HepG2 (cell line): Measurements from ENCODE around the gene TBX22. TPM values are rescaled to one million over a fixed set of nuclear protein-coding genes. Genes with fewer than 3 reads are reported as not detected.

Experiments used
- ATAC-seq: fragments of 200-7000 bp; cut with Tn5 transposase; 3 replicates; pipeline ENCODE4 v1.9.1; 2020; ENCODE audit warnings: mild to moderate bottlenecking, moderate library complexity
- BruUV-seq: library from RNA; stranded (reverse); fragments of 400-500 nt; replicated peaks from 2 replicates; lab custom pipeline; 2021; lab: Mats Ljungman, UMichigan
- CTCF ChIA-PET: fragments of 300-600 bp; formaldehyde crosslinking; extraction: SDS; loops from one replicate; lab custom pipeline; 2021; ENCODE audit warnings: low total read pairs, inconsistent platforms, low intra/inter-chr PET ratio; lab: Yijun Ruan, JAX
- POLR2A ChIA-PET: fragments of 350-600 bp; sonication (Branson Sonifier 250); formaldehyde crosslinking; loops from one replicate; lab custom pipeline; 2020; ENCODE audit warnings: antibody characterized with exemption, inconsistent platforms; lab: Yijun Ruan, JAX
- DNase-seq: peaks from one replicate; pipeline ENCODE4 v3.0.0-alpha.2; 2015; ENCODE audit warnings: low spot score
- FAIRE-seq: peaks from 3 replicates; lab custom pipeline; 2011; peaks lifted over from hg19 to GRCh38; lab: Jason Lieb, UNC
- H2AFZ ChIP-seq: one replicate; pipeline ENCODE4 v1.6.1; 2011; ENCODE audit warnings: low read length, inconsistent platforms
- H3K27ac ChIP-seq: fragments of 300-600 bp; 3 replicates; pipeline ENCODE4 v1.8.0; 2011; ENCODE audit warnings: mixed run types, mild to moderate bottlenecking, mixed read lengths, low read length, inconsistent platforms; ENCODE audit not compliant: insufficient read depth; ENCODE audit errors: extremely low read length
- H3K27me3 ChIP-seq, 2 experiments: fragments of 200-600 bp in 1 of 2; 2 replicates in 1 of 2; 3 replicates in 1 of 2; pipeline versions ENCODE4 v1.6.0 to v1.8.0; 2011; ENCODE audit warnings: low read length in 2 of 2, mild to moderate bottlenecking in 2 of 2, moderate library complexity in 2 of 2, inconsistent platforms in 1 of 2; ENCODE audit not compliant: insufficient read depth in 2 of 2, control insufficient read depth in 1 of 2
- H3K36me3 ChIP-seq, 2 experiments: fragments of 200-600 bp in 1 of 2; replicated peaks in 1 of 2; 2 replicates in 1 of 2; 3 replicates in 1 of 2; pipeline versions ENCODE4 v1.5.1 to v1.8.0; 2011; ENCODE audit warnings: low read length in 2 of 2, inconsistent platforms in 1 of 2; ENCODE audit not compliant: insufficient read depth in 2 of 2, control insufficient read depth in 1 of 2
- H3K4me1 ChIP-seq: 2 replicates; pipeline ENCODE4 v1.5.1; 2012; ENCODE audit warnings: low read length, inconsistent platforms; ENCODE audit not compliant: insufficient read depth
- H3K4me2 ChIP-seq: 2 replicates; pipeline ENCODE4 v1.6.0; 2011; ENCODE audit warnings: low read depth, low read length, inconsistent platforms
- H3K4me3 ChIP-seq, 3 experiments: fragments of 200-600 bp in 1 of 3; sonication (generic), shearing (Covaris generic) in 1 of 3; replicated peaks in 1 of 3; 2 replicates each; pipeline ENCODE4 v1.5.1; 2011 to 2016; ENCODE audit warnings: low read length in 3 of 3, inconsistent platforms in 2 of 3, low read depth in 2 of 3, mild to moderate bottlenecking in 2 of 3, control low read depth in 1 of 3, mixed read lengths in 1 of 3; ENCODE audit not compliant: insufficient read depth in 1 of 3
- H3K79me2 ChIP-seq: one replicate; pipeline ENCODE4 v1.6.1; 2011; ENCODE audit warnings: low read length, inconsistent platforms; ENCODE audit not compliant: insufficient read depth
- H3K9ac ChIP-seq: 2 replicates; pipeline ENCODE4 v1.6.0; 2011; ENCODE audit warnings: mild to moderate bottlenecking, low read depth, low read length, inconsistent platforms; ENCODE audit not compliant: insufficient read depth
- H3K9me3 ChIP-seq: 2 replicates; pipeline ENCODE4 v1.5.1; 2012; ENCODE audit warnings: mild to moderate bottlenecking, low read length
- H4K20me1 ChIP-seq: 2 replicates; pipeline ENCODE4 v1.6.0; 2011; ENCODE audit warnings: inconsistent platforms, mild to moderate bottlenecking, low read length, moderate library complexity; ENCODE audit not compliant: insufficient read depth
- MTA1 ChIP-seq: sonication (generic); formaldehyde crosslinking; IDR thresholded peaks from 2 replicates; pipeline ENCODE4 v1.4.0; 2020; ENCODE audit warnings: missing genetic modification reagents, mild to moderate bottlenecking, borderline replicate concordance
- PHF20 ChIP-seq: sonication (generic); formaldehyde crosslinking; IDR thresholded peaks from 2 replicates; pipeline ENCODE4 v1.5.0; 2020; ENCODE audit warnings: mild to moderate bottlenecking, missing genetic modification reagents
- RAD21 ChIP-seq: fragments of 450-650 bp; formaldehyde crosslinking; IDR thresholded peaks from 2 replicates; pipeline ENCODE4 v1.5.0; 2020; ENCODE audit warnings: mild to moderate bottlenecking
- RORA ChIP-seq: sonication (generic); formaldehyde crosslinking; IDR thresholded peaks from 2 replicates; pipeline ENCODE4 v1.5.0; 2020; ENCODE audit warnings: mild to moderate bottlenecking, missing genetic modification reagents, moderate library complexity
- THAP7 ChIP-seq: sonication (generic); formaldehyde crosslinking; IDR thresholded peaks from 2 replicates; pipeline ENCODE4 v1.8.1; 2023; ENCODE audit warnings: mild to moderate bottlenecking, missing genetic modification reagents
- TOE1 ChIP-seq: sonication (generic); formaldehyde crosslinking; IDR thresholded peaks from 2 replicates; pipeline ENCODE4 v1.4.0; 2020; ENCODE audit warnings: mild to moderate bottlenecking, missing genetic modification reagents
- ZBTB20 ChIP-seq: sonication (generic); formaldehyde crosslinking; IDR thresholded peaks from 2 replicates; pipeline ENCODE4 v1.8.1; 2023; ENCODE audit warnings: missing genetic modification reagents, low read depth, mild to moderate bottlenecking, borderline replicate concordance
- ZNF660 ChIP-seq: sonication (generic); formaldehyde crosslinking; IDR thresholded peaks from 2 replicates; pipeline ENCODE4 v1.5.1; 2020; ENCODE audit warnings: mild to moderate bottlenecking, low read depth, missing genetic modification reagents, borderline replicate concordance
- WGBS: methylation state at CpG from one replicate; pipeline ENCODE4 v1.1.6; 2017; ENCODE audit warnings: low lambda C conversion rate; 5-methylcytosine and 5-hydroxymethylcytosine counted together
- in situ Hi-C: cut with HindIII; loops from 2 replicates; pipeline ENCODE4 v1.10.0; 2017; ENCODE audit warnings: low pct_unique_long_range_greater_than_20kb; ENCODE audit not compliant: extremely low pct_ligation_motif_present
- intact Hi-C: fragments of 100-400 bp; cut with micrococcal nuclease; formaldehyde crosslinking; loops from one replicate; pipeline ENCODE4 v1.10.0; 2022; ENCODE audit not compliant: unreplicated experiment
- polyA plus RNA-seq, 8 experiments: library from polyadenylated mRNA; depleted of rRNA in 3 of 8; stranded (reverse) in 7 of 8; unstranded in 1 of 8; fragments of >200 nt; fragmentation: Illumina TruSeq in 4 of 8; extraction: Trizol in 4 of 8; gene quantifications; 2 replicates each; pipeline versions ENCODE4 v1.2.1 to v1.2.3, GENCODE V29; 2011 to 2016; ENCODE audit warnings: low read depth in 4 of 8, missing spikeins in 1 of 8, mixed read lengths in 1 of 8; ENCODE audit not compliant: insufficient read depth in 1 of 8
- total RNA-seq, 5 experiments: library from RNA; depleted of rRNA; stranded (reverse); fragments of >200 nt; fragmentation: Illumina TruSeq; extraction: Trizol; gene quantifications; 2 replicates each; pipeline ENCODE4 v1.2.3, GENCODE V29; 2016; ENCODE audit warnings: low read depth in 1 of 5
- TF ChIP-seq, protein P1 (sequence below): sonication (generic); formaldehyde crosslinking; IDR thresholded peaks from one replicate; pipeline ENCODE4 v1.5.1; 2020; ENCODE audit warnings: mild to moderate bottlenecking, missing genetic modification reagents; ENCODE audit errors: not compliant biosample characterization
- TF ChIP-seq, protein P2 (sequence below): sonication (generic); formaldehyde crosslinking; IDR thresholded peaks from 2 replicates; pipeline ENCODE4 v1.8.1; 2023; ENCODE audit warnings: mild to moderate bottlenecking, inconsistent platforms, moderate library complexity, missing genetic modification reagents, borderline replicate concordance
- TF ChIP-seq, protein P3 (sequence below): sonication (generic); formaldehyde crosslinking; IDR thresholded peaks from 2 replicates; pipeline ENCODE4 v1.5.0; 2020; ENCODE audit warnings: mild to moderate bottlenecking, missing genetic modification reagents

TBX22 gene
- total and polyA plus RNA-seq, 2 of the 13 experiments (the other 11 are each of a cell fraction or from before 2014, with no cell fraction given) = not detected

DNA sequence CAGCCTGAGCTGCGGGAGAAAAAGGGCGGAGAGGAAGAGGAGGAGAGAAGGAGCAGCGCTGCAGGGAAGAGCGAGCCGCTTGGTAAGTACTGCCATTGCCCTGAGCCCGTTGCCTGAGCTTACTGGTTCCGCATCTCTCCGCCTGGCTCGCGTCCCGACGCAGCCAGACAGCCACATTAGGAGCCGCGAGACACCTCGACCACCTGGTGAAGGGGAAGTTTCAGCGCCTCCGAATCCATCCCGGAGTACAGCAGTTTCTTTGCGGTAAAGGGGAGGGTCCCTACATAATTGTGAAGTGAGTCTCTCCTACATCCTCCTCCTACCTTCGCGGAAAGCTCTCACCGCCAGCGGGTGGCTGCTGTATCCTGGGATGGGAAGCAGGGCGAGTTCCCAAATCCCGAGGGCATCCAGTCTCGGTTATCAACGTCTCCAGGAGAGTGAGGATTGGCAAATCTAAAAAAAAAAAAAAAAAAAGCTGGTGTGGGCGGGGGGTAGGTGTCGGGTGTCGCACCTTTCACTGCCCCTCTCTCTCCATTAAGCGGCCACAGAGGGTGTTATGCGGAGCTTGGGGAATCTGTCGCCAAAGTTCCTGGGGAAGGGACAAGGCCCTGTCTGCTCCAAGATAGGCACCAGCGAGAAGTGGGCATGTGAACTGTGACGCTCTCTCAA, 7.9 kb downstream of the TBX22 start:
- no TSS peak for BruUV-seq
- POLR2A ChIA-PET = no interaction called here
- TF ChIP-seq RAD21 (CRISPR knock-in tag) = no peak
- TF ChIP-seq THAP7 = no peak
- TF ChIP-seq, protein P1, sequence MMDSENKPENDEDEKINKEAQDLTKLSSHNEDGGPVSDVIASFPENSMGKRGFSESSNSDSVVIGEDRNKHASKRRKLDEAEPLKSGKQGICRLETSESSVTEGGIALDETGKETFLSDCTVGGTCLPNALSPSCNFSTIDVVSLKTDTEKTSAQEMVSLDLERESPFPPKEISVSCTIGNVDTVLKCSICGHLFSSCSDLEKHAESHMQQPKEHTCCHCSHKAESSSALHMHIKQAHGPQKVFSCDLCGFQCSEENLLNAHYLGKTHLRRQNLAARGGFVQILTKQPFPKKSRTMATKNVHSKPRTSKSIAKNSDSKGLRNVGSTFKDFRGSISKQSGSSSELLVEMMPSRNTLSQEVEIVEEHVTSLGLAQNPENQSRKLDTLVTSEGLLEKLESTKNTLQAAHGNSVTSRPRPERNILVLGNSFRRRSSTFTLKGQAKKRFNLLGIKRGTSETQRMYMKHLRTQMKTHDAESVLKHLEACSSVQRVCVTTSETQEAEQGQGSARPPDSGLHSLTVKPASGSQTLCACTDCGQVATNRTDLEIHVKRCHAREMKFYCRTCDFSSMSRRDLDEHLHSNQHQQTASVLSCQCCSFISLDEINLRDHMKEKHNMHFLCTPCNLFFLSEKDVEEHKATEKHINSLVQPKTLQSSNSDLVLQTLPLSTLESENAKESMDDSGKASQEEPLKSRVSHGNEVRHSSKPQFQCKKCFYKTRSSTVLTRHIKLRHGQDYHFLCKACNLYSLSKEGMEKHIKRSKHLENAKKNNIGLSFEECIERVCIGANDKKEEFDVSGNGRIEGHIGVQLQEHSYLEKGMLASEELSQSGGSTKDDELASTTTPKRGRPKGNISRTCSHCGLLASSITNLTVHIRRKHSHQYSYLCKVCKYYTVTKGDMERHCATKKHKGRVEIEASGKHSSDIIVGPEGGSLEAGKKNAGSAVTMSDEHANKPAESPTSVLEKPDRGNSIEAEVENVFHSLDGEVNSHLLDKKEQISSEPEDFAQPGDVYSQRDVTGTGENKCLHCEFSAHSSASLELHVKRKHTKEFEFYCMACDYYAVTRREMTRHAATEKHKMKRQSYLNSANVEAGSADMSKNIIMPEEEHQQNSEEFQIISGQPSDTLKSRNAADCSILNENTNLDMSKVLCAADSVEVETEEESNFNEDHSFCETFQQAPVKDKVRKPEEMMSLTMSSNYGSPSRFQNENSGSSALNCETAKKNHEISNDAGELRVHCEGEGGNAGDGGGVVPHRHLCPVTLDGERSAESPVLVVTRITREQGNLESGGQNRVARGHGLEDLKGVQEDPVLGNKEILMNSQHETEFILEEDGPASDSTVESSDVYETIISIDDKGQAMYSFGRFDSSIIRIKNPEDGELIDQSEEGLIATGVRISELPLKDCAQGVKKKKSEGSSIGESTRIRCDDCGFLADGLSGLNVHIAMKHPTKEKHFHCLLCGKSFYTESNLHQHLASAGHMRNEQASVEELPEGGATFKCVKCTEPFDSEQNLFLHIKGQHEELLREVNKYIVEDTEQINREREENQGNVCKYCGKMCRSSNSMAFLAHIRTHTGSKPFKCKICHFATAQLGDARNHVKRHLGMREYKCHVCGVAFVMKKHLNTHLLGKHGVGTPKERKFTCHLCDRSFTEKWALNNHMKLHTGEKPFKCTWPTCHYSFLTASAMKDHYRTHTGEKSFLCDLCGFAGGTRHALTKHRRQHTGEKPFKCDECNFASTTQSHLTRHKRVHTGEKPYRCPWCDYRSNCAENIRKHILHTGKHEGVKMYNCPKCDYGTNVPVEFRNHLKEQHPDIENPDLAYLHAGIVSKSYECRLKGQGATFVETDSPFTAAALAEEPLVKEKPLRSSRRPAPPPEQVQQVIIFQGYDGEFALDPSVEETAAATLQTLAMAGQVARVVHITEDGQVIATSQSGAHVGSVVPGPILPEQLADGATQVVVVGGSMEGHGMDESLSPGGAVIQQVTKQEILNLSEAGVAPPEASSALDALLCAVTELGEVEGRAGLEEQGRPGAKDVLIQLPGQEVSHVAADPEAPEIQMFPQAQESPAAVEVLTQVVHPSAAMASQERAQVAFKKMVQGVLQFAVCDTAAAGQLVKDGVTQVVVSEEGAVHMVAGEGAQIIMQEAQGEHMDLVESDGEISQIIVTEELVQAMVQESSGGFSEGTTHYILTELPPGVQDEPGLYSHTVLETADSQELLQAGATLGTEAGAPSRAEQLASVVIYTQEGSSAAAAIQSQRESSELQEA = no peak
- TF ChIP-seq, protein P2, sequence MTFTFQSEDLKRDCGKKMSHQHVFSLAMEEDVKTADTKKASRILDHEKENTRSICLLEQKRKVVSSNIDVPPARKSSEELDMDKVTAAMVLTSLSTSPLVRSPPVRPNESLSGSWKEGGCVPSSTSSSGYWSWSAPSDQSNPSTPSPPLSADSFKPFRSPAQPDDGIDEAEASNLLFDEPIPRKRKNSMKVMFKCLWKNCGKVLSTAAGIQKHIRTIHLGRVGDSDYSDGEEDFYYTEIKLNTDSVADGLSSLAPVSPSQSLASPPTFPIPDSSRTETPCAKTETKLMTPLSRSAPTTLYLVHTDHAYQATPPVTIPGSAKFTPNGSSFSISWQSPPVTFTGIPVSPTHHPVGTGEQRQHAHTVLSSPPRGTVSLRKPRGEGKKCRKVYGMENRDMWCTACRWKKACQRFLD (CRISPR knock-in tag) = no peak
- no peak for TF ChIP-seq ZBTB20 (CRISPR knock-in tag)
- no peak for TF ChIP-seq RORA
- TF ChIP-seq PHF20 (CRISPR knock-in tag) = no peak
- no peak for TF ChIP-seq ZNF660 (CRISPR knock-in tag)
- TF ChIP-seq TOE1 (CRISPR knock-in tag) = no peak
- no peak for TF ChIP-seq MTA1 (CRISPR knock-in tag)
- TF ChIP-seq, protein P3, sequence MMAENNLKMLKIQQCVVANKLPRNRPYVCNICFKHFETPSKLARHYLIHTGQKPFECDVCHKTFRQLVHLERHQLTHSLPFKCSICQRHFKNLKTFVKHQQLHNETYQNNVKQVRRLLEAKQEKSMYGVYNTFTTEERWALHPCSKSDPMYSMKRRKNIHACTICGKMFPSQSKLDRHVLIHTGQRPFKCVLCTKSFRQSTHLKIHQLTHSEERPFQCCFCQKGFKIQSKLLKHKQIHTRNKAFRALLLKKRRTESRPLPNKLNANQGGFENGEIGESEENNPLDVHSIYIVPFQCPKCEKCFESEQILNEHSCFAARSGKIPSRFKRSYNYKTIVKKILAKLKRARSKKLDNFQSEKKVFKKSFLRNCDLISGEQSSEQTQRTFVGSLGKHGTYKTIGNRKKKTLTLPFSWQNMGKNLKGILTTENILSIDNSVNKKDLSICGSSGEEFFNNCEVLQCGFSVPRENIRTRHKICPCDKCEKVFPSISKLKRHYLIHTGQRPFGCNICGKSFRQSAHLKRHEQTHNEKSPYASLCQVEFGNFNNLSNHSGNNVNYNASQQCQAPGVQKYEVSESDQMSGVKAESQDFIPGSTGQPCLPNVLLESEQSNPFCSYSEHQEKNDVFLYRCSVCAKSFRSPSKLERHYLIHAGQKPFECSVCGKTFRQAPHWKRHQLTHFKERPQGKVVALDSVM (CRISPR knock-in tag) = no peak

More for the DNA sequence above, 7.9 kb downstream of the TBX22 start:
- DNase-seq (no peak), FAIRE-seq (no peak), ATAC-seq (no peak)
- H3K36me3 ChIP-seq = no peaks in the 10 kb centered on the region
- no peaks in the 10 kb centered on the region for H4K20me1 ChIP-seq
- no peaks in the 10 kb centered on the region for H3K79me2 ChIP-seq
- H3K9ac ChIP-seq = no peak overlapping the region
- H3K27ac ChIP-seq = no peak overlapping the region
- WGBS = 58% methylated on average over 18 of the region's 35 CpGs
- no peaks in the 10 kb centered on the region; the same call in 1 of the 2 replicates for H3K9me3 ChIP-seq
- in situ Hi-C loops = no loop called here
- no peaks in the 10 kb centered on the region for H3K27me3 ChIP-seq
- intact Hi-C loops = no loop called here
- no peak overlapping the region for H2AFZ ChIP-seq
- no peaks in the 10 kb centered on the region for H3K4me1 ChIP-seq
- H3K4me2 ChIP-seq = no peak overlapping the region
- CTCF ChIA-PET = no interaction called here
- H3K4me3 ChIP-seq = no peak overlapping the region
